Subcutaneous adipose tissue (tissue), 4 donors: ENCODE data around the gene GPN2. TPM values are rescaled to one million over a fixed set of nuclear protein-coding genes. Genes with fewer than 3 reads are reported as not detected.

Experiments
- total RNA-seq, 4 donors: library from RNA; depleted of rRNA; stranded (reverse); fragments of >200 nt; gene quantifications; one replicate each; pipeline ENCODE4 v1.1.0, GENCODE V29; 2016
- TF ChIP-seq, protein P1 (sequence below): fragments of 450-650 bp; IDR thresholded peaks from one replicate; pipeline ENCODE4 v1.5.1; 2016; ENCODE audit warnings: low read depth, mild to moderate bottlenecking, control low read depth, antibody characterized with exemption, moderate library complexity

GPN2 gene
- total RNA-seq, 4 donors from 2014 or later: 8.5 to 12.2 (median 9.9) TPM

DNA sequence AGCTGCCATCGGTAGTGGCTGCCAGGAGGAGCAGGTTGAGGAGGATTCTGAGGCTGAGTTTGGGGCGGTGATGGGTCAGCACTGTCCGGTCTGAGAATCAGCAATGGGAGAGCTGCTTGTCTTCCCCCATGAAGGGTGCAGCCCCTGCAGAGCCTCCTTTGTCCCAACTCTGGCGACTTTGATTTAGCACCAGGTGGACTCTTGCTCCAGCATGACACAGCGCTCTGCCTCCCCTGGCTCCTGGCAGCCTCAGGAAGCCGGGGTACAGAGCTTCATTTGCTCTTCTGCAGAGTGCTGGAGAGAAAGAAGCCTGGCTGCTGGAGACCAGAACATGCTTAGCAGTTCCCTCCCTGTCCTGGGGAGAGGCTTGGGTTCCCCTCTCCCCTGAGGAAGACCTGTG is 50.3 kb downstream of the GPN2 start:
- TF ChIP-seq, protein P1, sequence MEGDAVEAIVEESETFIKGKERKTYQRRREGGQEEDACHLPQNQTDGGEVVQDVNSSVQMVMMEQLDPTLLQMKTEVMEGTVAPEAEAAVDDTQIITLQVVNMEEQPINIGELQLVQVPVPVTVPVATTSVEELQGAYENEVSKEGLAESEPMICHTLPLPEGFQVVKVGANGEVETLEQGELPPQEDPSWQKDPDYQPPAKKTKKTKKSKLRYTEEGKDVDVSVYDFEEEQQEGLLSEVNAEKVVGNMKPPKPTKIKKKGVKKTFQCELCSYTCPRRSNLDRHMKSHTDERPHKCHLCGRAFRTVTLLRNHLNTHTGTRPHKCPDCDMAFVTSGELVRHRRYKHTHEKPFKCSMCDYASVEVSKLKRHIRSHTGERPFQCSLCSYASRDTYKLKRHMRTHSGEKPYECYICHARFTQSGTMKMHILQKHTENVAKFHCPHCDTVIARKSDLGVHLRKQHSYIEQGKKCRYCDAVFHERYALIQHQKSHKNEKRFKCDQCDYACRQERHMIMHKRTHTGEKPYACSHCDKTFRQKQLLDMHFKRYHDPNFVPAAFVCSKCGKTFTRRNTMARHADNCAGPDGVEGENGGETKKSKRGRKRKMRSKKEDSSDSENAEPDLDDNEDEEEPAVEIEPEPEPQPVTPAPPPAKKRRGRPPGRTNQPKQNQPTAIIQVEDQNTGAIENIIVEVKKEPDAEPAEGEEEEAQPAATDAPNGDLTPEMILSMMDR: no peak

DNA sequence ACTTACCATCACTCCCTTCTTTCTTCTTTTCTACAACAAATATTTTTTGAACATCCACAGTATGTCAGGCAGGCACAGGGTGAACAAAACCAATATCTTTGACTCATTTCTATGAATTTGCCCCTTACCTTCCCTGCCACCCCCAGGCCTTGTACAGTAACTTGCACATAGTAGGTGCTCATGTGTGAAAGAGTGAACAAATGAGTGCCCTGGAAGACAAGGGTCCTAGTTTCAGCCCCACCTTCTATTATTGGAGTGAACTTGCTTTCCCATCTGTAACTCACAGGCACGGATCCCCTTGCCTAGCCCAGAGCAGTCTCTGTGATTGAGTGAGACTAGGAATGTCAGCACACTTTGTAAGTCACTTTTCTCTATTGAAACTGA is 50.8 kb downstream of the GPN2 start:
- TF ChIP-seq, protein P1: no peak

DNA sequence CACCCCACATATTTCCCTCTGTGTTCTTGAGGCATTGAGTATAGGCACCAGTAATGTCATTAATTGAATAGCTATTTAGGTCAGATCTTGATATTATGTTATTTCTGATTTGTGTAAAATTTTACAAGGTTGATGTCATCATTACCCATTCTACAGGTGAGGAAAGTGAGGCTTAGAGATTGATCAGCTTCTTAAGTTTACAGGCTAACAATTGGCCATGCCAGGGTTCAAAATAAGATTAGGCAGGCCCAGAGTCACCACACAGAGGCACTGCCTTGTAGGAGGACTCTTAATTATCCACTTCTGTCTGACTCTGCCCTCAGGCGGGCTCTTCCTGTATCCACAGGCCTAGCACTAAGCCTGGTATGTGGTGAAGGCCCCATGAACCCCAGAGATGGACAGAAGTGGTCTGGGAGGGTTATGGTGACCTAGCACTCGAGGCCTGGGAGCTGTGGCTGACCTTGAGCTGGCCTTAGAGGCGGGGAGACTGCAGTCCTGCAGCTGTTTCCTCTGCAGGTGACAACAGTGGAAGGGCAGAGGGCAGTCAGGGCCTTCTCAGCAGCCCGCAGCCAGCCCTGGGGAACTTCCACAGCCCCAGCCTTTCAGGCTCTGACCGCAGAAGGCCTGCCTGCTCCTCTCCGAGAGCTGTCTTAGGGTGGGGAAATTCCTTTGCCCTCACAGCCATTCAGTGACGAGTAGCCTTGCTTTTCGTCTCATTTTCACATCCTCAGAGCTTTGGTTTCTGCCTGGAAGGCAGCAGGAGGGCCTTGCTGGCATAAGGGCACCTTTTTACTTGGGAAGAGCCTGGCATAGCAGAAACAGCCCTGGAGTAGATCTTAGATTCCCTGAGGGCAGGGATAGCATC is 51.4 kb downstream of the GPN2 start:
- TF ChIP-seq, protein P1: no peak

DNA sequence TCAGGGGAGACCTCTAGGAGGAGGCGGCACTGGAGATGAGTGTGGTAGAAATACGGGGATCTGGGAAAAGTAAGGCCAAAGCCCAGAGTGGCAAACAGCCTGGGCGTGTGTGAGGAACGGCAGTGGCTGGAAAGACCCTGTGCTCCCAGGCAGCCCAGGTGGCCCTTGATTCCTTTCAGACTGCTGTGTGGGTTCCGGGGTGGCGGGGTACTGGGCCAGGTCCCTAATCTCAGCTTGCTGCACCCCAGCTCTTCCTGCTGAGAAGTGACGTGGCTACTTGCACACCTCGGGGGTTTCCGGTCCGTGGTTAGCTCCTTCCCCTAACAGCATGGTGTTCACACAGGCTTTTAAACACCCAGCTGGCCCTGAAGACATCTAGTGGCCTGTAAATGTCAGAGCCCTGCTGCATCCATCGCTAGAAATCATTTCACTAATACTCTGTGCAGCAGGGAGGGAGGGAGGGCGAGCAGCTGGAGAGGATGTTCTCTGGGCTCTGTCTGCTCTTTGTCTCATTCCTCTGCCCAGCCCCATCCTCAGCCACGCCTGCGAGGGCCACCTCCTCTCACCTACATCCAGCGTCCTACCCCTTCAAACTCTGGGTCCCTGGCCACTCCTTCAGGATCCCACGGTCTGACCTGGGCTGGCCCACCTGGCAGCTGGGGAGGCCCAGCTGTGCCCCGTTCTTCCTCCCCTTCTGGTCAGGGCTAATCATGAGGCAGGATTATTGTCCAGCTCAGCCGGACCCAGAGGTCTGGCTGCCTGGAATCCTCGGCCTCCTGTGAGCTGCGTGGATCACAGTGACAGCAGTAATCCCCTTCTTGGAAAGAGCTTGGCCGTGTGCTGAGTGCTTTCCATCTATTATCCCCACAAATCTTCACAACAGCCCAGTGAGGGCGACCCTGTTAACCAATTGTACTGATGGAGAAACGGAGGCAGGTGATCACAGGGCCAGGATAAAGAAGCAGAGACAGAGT is 56.4 kb downstream of the GPN2 start:
- TF ChIP-seq, protein P1: no peak

DNA sequence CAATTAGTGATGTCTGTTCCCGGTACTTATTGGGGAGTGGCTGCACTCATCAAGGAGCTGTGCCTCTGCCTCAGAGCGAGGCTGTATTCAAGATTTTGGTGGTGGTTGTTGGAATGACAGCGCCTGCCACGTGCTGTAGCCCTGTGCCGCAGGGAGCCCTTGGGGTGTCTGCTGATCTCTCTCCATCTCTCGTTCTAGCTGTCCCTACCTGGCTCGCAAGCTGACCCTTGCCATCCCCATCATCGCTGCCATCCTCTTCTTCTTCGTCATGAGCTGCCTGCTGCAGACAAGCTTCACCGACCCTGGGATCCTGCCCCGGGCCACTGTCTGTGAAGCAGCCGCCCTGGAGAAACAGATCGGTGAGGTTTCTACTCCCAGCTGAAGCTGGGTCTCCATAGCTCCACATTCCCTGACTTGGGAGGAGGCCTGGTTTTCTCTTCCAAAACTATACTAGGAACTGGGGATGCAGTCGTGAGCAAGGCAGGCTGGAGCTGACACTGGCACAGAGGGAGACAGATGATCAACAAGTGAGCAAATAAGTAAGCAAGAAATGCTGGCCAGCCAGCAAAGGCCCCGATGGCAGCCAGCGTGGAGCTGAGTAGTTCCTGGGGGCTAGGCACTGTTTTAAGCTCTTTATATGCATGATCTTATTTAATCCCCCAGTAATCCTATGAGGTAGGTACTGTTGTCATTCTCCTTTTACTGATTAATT is 57.7 kb downstream of the GPN2 start:
- TF ChIP-seq, protein P1: no peak

DNA sequence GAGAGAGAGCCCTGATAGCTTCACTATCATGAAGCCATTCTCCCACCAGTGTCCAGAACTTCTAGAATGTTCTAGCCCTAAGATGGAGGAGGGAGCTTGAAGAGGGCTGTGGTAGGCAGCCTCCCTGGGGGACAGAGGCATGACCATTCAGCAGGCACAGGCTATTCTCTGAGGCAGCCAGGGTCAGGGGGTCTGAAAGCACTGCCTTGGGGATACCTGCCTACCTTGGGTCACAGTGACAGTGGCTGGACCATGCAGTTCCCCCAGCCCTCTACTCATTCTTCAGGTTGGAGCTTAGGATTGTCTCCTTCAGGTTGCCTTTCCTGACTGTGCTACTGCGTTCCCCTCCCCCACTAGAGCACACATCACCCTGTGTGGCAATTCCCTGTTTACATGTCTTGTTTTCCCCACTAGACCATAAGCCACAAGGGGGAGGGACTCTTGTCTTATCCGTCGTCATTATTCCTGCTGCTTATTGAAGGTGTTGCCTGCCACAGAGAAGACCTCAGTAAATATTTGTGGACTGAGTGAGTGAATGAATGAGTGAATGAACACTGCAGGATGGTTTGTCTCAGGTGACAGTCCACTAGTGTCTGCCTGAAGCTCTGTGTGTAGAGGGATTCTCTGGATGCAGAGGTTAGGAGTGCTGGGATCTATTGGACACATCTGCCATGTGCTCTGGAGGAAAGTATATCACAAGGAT is 58.4 kb downstream of the GPN2 start:
- TF ChIP-seq, protein P1: no peak
